CD14-positive monocyte (primary cell): ENCODE data around the gene CYP2S1. TPM values are rescaled to one million over a fixed set of nuclear protein-coding genes. Genes with fewer than 3 reads are reported as not detected.

Experiments
- DNase-seq, 3 donors: peaks; one replicate each; pipeline ENCODE4 v3.0.0-alpha.2; 2011 to 2022
- H2AFZ ChIP-seq: 2 replicates; pipeline ENCODE4 v1.6.0; 2012; ENCODE audit warnings: mild to moderate bottlenecking, low read depth, low read length, inconsistent platforms; ENCODE audit not compliant: insufficient read depth, poor library complexity, severe bottlenecking
- H3K27ac ChIP-seq, 2 donors: 1 replicate in 1 of 2; 2 replicates in 1 of 2; pipeline ENCODE4 v1.5.1; 2012 to 2013; ENCODE audit warnings: low read length in 2 of 2, control low read depth in 1 of 2, inconsistent platforms in 1 of 2, low read depth in 1 of 2, mild to moderate bottlenecking in 1 of 2
- H3K27me3 ChIP-seq, 2 donors: one replicate each; pipeline versions ENCODE4 v1.6.0 to v1.6.1; 2011 to 2013; ENCODE audit warnings: low read length in 2 of 2; ENCODE audit not compliant: control insufficient read depth in 2 of 2, insufficient read depth in 2 of 2
- H3K36me3 ChIP-seq, 2 donors: replicated peaks in 1 of 2; 1 replicate in 1 of 2; 2 replicates in 1 of 2; pipeline versions ENCODE4 v1.5.1 to v1.6.1; 2012 to 2013; ENCODE audit warnings: low read length in 2 of 2, control low read depth in 1 of 2, inconsistent platforms in 1 of 2, mild to moderate bottlenecking in 1 of 2; ENCODE audit not compliant: insufficient read depth in 2 of 2, control insufficient read depth in 1 of 2
- H3K4me1 ChIP-seq, 2 donors: 1 replicate in 1 of 2; 2 replicates in 1 of 2; pipeline versions ENCODE4 v1.5.1 to v1.6.1; 2012 to 2013; ENCODE audit warnings: low read length in 2 of 2, control low read depth in 1 of 2, inconsistent platforms in 1 of 2, mild to moderate bottlenecking in 1 of 2, moderate library complexity in 1 of 2; ENCODE audit not compliant: insufficient read depth in 2 of 2, control insufficient read depth in 1 of 2
- H3K4me2 ChIP-seq: replicated peaks from 2 replicates; pipeline ENCODE3; 2012; ENCODE audit warnings: low read length, moderate library complexity, mild to moderate bottlenecking; ENCODE audit not compliant: poor library complexity, severe bottlenecking; ENCODE audit errors: extremely low read depth
- H3K4me3 ChIP-seq, 3 experiments: fragments of 200-600 bp in 1 of 3; sonication (generic) in 1 of 3; replicated peaks in 1 of 3; 1 replicate in 2 of 3; 2 replicates in 1 of 3; pipeline ENCODE4 v1.5.1; 2011 to 2013; ENCODE audit warnings: low read length in 3 of 3, mild to moderate bottlenecking in 3 of 3, control low read depth in 2 of 3, low read depth in 2 of 3, inconsistent platforms in 1 of 3, moderate library complexity in 1 of 3
- H3K79me2 ChIP-seq: 2 replicates; pipeline ENCODE4 v1.6.0; 2012; ENCODE audit warnings: mild to moderate bottlenecking, control low read depth, inconsistent platforms, low read length, moderate library complexity; ENCODE audit not compliant: insufficient read depth
- H3K9ac ChIP-seq: 2 replicates; pipeline ENCODE4 v1.6.0; 2017; ENCODE audit warnings: low read length, mild to moderate bottlenecking; ENCODE audit not compliant: insufficient read depth, poor library complexity, severe bottlenecking
- H3K9me3 ChIP-seq, 2 donors: replicated peaks in 1 of 2; 1 replicate in 1 of 2; 2 replicates in 1 of 2; pipeline versions ENCODE4 v1.5.1 to v1.6.1; 2012 to 2013; ENCODE audit warnings: low read length in 2 of 2, control low read depth in 1 of 2; ENCODE audit not compliant: control insufficient read depth in 1 of 2, insufficient read depth in 1 of 2
- H4K20me1 ChIP-seq: 2 replicates; pipeline ENCODE4 v1.6.0; 2012; ENCODE audit warnings: mild to moderate bottlenecking, low read length, control low read depth, moderate library complexity; ENCODE audit not compliant: insufficient read depth
- H3K27ac Mint-ChIP-seq, 7 donors: one replicate each; pipeline ENCODE4 v1.8.0; 2020; ENCODE audit warnings: mild to moderate bottlenecking in 7 of 7, mixed read lengths in 7 of 7, moderate library complexity in 6 of 7, inconsistent platforms in 2 of 7
- H3K27me3 Mint-ChIP-seq, 3 donors: one replicate each; pipeline ENCODE4 v1.8.0; 2021 to 2022; ENCODE audit warnings: low read depth in 3 of 3, mild to moderate bottlenecking in 3 of 3, mixed read lengths in 3 of 3, moderate library complexity in 3 of 3, inconsistent platforms in 1 of 3
- H3K36me3 Mint-ChIP-seq, 2 donors: one replicate each; pipeline ENCODE4 v1.8.0; 2020; ENCODE audit warnings: mixed read lengths in 2 of 2, inconsistent platforms in 1 of 2, mild to moderate bottlenecking in 1 of 2
- H3K4me1 Mint-ChIP-seq: one replicate; pipeline ENCODE4 v1.8.0; 2020; ENCODE audit warnings: mild to moderate bottlenecking, mixed read lengths
- H3K4me3 Mint-ChIP-seq, 2 donors: one replicate each; pipeline ENCODE4 v1.8.0; 2020; ENCODE audit warnings: mild to moderate bottlenecking in 2 of 2, mixed read lengths in 2 of 2, moderate library complexity in 1 of 2
- H3K9me3 Mint-ChIP-seq, 7 donors: one replicate each; pipeline ENCODE4 v1.8.0; 2020 to 2022; ENCODE audit warnings: mixed read lengths in 7 of 7, mild to moderate bottlenecking in 6 of 7, moderate library complexity in 6 of 7, inconsistent platforms in 2 of 7
- CTCF ChIP-seq: fragments of 200-600 bp; IDR thresholded peaks from one replicate; pipeline ENCODE4 v1.8.0; 2022; ENCODE audit warnings: antibody characterized with exemption, mild to moderate bottlenecking
- WGBS: methylation state at CpG from one replicate; pipeline ENCODE4 v1.1.5; 2013; ENCODE audit warnings: missing lambda C conversion rate; ENCODE audit not compliant: insufficient coverage; 5-methylcytosine and 5-hydroxymethylcytosine counted together
- intact Hi-C, 2 donors: fragments of 100-400 bp; cut with micrococcal nuclease; formaldehyde crosslinking; loops; one replicate each; pipeline versions ENCODE4 v1.15.0 to v1.15.1; 2023
- polyA plus RNA-seq, 3 donors: library from polyadenylated mRNA; depleted of rRNA in 1 of 3; unstranded in 2 of 3; stranded (reverse) in 1 of 3; fragments of 300-500 nt in 2 of 3; fragments of >200 nt in 1 of 3; fragmentation: Illumina TruSeq in 2 of 3; gene quantifications; 1 replicate in 2 of 3; 2 replicates in 1 of 3; pipeline ENCODE4 v1.2.3, GENCODE V29; 2012 to 2021

The CYP2S1 gene
- polyA plus RNA-seq, 3 donors: 8.9 to 20.3 (median 10.3) TPM

GRCh38 chr19:41249707-41250423 is 56.8 kb downstream of the CYP2S1 start:
- DNase-seq: no peak
- no peaks in the 10 kb centered on the region for H3K36me3 Mint-ChIP-seq
- WGBS: 100% methylated on average over 1 of the region's 9 CpGs
- H3K27ac Mint-ChIP-seq: no peak overlapping the region
- peaks cover 4 to 20% (median 16%) of the 10 kb centered on the region in 3 donors for H3K27me3 Mint-ChIP-seq
- TF ChIP-seq CTCF: no peak
- Histone ChIP-seq H3K9me3 (no peaks in the 10 kb centered on the region), H4K20me1 (no peaks in the 10 kb centered on the region), H3K27me3 (no peaks in the 10 kb centered on the region), H3K79me2 (no peaks in the 10 kb centered on the region), H2AFZ (no peak overlapping the region), H3K36me3 (no peaks in the 10 kb centered on the region), H3K4me1 (no peaks in the 10 kb centered on the region), H3K4me3 (no peak overlapping the region), H3K27ac (no peak overlapping the region), H3K9ac (no peak overlapping the region), H3K4me2 (no peak overlapping the region)
- no peak overlapping the region for H3K4me3 Mint-ChIP-seq
- intact Hi-C loops: no loop called here
- no peaks in the 10 kb centered on the region for H3K4me1 Mint-ChIP-seq
- H3K9me3 Mint-ChIP-seq: peaks cover 0 to 3% (median 0%) of the 10 kb centered on the region in 7 donors

GRCh38 chr19:41253660-41254059 is 60.6 kb downstream of the CYP2S1 start:
- Histone ChIP-seq H3K4me3 (no peak overlapping the region), H3K79me2 (no peaks in the 10 kb centered on the region), H3K9me3 (no peaks in the 10 kb centered on the region), H3K27ac (no peak overlapping the region), H3K4me2 (no peak overlapping the region), H2AFZ (no peak overlapping the region), H4K20me1 (no peaks in the 10 kb centered on the region), H3K36me3 (no peaks in the 10 kb centered on the region), H3K27me3 (no peaks in the 10 kb centered on the region), H3K9ac (no peak overlapping the region), H3K4me1 (no peaks in the 10 kb centered on the region)
- Mint-ChIP-seq H3K4me3 (peak overlapping the region in 1 of 2 donors; percentile 27), H3K27me3 (peaks cover 4 to 28% (median 15%) of the 10 kb centered on the region in 3 donors), H3K9me3 (peaks cover 0 to 3% (median 0%) of the 10 kb centered on the region in 7 donors), H3K36me3 (no peaks in the 10 kb centered on the region), H3K27ac (no peak overlapping the region), H3K4me1 (no peaks in the 10 kb centered on the region)
- no peak for DNase-seq
- TF ChIP-seq CTCF: no peak
- intact Hi-C loops: no loop called here
- WGBS: 100% methylated on average over 1 of the region's 6 CpGs
